Suprapubic skin (tissue), 4 donors: Measurements from ENCODE around the gene EMP3.

ENCODE experiments used
- POLR2A ChIP-seq, 2 donors: fragments of 450-650 bp; IDR thresholded peaks; one replicate each; pipeline ENCODE4 v1.6.1; 2017; ENCODE audit warnings: antibody characterized with exemption in 2 of 2, mild to moderate bottlenecking in 2 of 2, moderate library complexity in 2 of 2
- POLR2AphosphoS5 ChIP-seq, 3 donors: sonication (generic); formaldehyde crosslinking; IDR thresholded peaks; one replicate each; pipeline ENCODE4 v1.6.1; 2017; ENCODE audit warnings: antibody characterized with exemption in 3 of 3
- TF ChIP-seq, protein P1 (sequence below), 2 donors: fragments of 200-600 bp in 1 of 2; fragments of 450-650 bp in 1 of 2; sonication (generic) in 1 of 2; IDR thresholded peaks; one replicate each; pipeline ENCODE4 v1.5.1; 2016 to 2019; ENCODE audit warnings: antibody characterized with exemption in 2 of 2, mild to moderate bottlenecking in 1 of 2, moderate library complexity in 1 of 2

DNA sequence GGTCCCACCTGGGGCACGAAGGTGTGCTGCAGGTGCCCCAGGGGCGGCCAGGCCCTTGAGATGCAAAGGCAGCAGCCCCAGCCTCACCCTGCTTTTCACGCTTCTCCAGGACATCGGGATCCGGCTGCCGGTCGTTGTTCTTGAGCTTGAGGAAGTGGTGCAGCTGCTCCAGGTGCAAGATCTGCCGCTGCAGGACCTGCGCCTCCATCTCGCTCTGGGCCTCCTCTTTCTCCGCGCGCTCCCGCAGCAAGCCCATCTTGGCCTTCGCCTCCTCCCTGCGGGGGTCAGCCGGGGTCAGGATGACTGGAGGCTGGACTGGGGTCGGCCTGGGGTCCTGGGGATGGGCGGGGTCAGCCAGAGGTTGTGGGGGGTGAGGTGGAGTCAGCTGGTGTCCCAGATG, 21.5 kb upstream of the EMP3 start:
- TF ChIP-seq, protein P1, sequence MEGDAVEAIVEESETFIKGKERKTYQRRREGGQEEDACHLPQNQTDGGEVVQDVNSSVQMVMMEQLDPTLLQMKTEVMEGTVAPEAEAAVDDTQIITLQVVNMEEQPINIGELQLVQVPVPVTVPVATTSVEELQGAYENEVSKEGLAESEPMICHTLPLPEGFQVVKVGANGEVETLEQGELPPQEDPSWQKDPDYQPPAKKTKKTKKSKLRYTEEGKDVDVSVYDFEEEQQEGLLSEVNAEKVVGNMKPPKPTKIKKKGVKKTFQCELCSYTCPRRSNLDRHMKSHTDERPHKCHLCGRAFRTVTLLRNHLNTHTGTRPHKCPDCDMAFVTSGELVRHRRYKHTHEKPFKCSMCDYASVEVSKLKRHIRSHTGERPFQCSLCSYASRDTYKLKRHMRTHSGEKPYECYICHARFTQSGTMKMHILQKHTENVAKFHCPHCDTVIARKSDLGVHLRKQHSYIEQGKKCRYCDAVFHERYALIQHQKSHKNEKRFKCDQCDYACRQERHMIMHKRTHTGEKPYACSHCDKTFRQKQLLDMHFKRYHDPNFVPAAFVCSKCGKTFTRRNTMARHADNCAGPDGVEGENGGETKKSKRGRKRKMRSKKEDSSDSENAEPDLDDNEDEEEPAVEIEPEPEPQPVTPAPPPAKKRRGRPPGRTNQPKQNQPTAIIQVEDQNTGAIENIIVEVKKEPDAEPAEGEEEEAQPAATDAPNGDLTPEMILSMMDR (IDR thresholded peaks at IDR 0.05), result no peak
- TF ChIP-seq POLR2AphosphoS5 (IDR thresholded peaks at IDR 0.05) (no peak), POLR2A (IDR thresholded peaks at IDR 0.05) (no peak)
